ENCODE results near the gene ETV6.

Gene ETV6

DNA sequence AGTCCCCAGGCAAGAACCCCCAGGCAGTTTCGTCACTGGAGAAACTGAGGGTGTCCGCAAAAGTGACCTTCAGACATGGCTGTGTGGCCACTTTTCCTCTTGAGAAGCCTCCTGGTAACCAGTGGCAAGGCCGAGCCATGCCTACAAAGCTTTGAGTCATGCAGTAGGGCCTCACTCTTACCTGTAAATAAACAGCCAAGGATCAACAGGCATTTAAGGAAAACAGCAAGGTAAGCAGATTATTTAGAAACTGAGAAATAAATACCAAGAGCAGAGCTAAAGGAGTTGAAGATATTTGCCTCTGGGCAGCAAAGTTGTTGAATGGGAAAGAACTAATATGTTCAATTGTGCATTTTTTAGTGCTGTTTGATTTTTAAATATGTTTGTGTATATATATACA, 280.2 kb downstream of the ETV6 start:
- no peak for DNase-seq (ENCODE audit: low spot score)

DNA sequence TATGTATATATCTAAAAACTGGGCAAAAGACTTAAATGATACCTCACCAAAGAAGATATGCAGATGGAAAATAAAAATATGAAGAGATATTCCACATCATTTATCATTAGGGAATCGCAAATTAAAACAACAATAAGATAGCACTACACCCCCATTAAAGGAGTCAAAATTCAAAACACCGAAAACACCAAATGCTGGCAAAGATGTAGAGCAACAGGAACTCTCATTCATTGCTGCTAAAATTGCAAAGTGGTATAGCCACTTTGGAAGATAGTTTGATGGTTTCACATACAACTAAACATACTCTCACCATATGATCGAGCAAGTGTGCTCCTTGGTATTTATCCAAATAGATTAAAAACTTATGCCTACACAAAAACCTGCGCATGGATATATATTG, 289.7 kb downstream of the ETV6 start:
- DNase-seq (ENCODE audit: low spot score), result no peak

DNA sequence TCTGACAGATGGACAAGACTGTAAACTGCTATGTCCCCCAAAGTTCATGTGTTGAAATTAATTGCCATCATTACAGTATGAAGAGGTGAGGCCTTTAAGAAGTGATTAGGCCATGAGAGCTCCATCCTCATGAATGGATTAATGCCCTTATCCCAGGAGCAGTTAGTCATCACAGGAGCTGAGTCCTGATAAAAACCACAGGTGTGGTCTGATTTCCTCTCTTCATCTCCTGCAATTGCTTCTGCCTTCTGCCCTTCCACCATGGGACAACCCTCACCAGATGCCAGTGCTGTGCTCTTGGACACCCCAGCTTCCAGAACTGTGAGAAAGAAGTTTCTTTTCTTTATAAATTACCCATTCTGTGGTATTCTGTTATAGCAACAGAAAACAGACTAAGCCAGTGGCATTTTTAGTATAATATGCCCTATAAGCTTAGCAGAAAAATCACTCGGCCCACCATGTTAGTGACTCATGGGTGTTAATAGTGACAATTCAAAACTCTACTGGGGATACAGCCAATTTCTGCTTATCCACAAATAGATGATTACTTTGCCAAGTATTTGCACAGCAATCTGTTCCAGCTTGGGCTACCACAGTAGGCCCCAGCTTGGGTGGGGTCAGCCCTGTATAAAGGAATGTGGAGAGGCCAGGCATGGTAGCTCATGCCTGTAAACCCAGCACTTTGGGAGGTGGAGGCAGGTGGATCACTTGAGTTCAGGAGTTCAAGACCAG, 292.3 kb downstream of the ETV6 start:
- no peak for DNase-seq (ENCODE audit: low spot score)

DNA sequence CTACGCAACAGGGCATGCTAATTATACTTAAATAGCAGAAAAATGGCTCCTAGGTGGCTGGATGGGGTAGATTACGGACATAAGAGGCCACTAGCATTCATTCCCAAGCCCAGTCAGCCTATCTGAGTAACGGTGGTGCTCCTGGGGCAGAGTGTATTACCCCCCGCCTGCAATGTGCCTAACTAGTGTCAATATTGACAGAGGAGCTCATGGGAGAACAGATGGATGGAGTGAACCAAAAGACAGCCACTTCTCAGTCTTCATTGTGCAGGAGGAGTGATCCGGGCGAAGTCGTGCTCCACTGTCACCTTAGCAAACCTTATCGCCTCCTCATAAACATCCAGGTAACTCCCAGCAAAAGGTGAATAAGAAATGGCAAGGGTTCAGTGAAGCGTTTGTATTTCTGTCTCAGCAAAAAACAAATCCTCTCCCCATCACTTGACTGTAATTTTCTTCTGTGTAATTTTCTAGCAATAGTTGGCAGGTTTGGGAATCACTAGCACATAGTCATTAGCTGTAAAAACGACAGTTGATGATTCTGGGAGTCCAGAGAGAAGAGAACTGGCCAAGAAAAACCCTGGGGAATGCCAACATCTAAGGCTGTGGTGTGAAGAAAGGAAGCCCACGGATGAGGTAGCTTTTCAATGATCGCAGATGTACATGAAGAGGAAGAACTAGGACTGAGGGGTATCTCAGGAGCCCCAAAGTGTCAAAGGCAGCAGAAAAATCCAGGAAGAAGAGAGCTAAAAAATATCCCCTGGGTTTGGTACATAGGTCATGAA, 294.6 kb downstream of the ETV6 start:
- DNase-seq (ENCODE audit: low spot score), result no peak

All from HuH-7 (cell line).